ENCODE data around the gene E2F8. TPM values are rescaled to one million over a fixed set of nuclear protein-coding genes. Genes with fewer than 3 reads are reported as not detected.

E2F8 gene
- total RNA-seq, 1 experiment from 2014 or later = 19.5 TPM

GRCh38 chr11:19253817-19254216, 13.1 kb upstream of the E2F8 start:
- ChIA-PET POLR2A (ENCODE audit: low non-redundant PET) (no interaction called here), CTCF (no interaction called here)
- Histone ChIP-seq H3K27me3 (replicated peaks; ENCODE audit: insufficient read depth, low read depth, low read length, poor library complexity) (no peaks in the 10 kb centered on the region), H3K4me3 (ENCODE audit: low read depth, low read length, poor library complexity, severe bottlenecking) (no peak overlapping the region), H3K4me1 (ENCODE audit: insufficient read depth, low read length, poor library complexity, severe bottlenecking) (no peaks in the 10 kb centered on the region), H3K27ac (ENCODE audit: low read depth, low read length, poor library complexity, severe bottlenecking) (no peak overlapping the region), H3K9me3 (ENCODE audit: low read depth, low read length, poor library complexity, severe bottlenecking) (no peaks in the 10 kb centered on the region), H3K36me3 (ENCODE audit: insufficient read depth, low read length, poor library complexity, severe bottlenecking) (no peaks in the 10 kb centered on the region)
- intact Hi-C loops (cut with micrococcal nuclease; ENCODE audit: unreplicated experiment) = no loop called here
- BruUV-seq (replicated peaks) = no TSS peak
- no peak for DNase-seq (ENCODE audit: low spot score)
- no peak for TF ChIP-seq CTCF (conservative IDR thresholded peaks at IDR 0.05; ENCODE audit: low read depth, low read length)

DNA sequence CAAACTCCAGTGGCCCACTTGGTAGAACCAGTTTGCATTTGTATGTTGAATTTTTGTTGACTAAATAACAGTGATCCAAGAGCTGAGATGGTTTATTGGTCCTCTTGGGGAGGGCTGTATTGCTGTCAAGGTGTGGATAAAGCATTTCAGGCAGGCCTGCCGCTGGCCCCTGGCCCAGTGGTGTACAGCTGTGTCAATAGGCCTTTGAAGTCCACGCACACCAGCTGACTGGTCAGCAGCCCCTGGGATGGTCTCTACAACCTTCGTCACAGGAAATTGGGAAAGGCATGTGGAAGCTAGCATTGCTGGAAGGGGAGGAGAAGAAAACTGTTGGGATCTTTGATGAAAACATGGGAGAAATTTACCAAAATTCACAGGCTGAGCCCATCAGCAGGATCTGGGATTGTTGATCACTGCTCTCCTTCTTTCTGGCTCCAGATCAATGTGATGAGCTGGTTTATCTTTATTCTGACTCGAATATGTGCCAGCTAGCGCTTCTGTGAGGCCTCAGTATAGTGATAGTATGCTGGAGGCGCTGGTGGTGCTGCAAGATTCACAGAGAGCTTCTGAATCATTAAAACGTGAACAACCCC, 12.5 kb upstream of the E2F8 start:
- POLR2A ChIA-PET (ENCODE audit: low non-redundant PET) = no interaction called here

GRCh38 chr11:19252394-19253152, 11.8 kb upstream of the E2F8 start:
- no peaks in the 10 kb centered on the region for H3K4me1 ChIP-seq (ENCODE audit: insufficient read depth, low read length, poor library complexity, severe bottlenecking)
- no peaks in the 10 kb centered on the region for H3K9me3 ChIP-seq (ENCODE audit: low read depth, low read length, poor library complexity, severe bottlenecking)
- BruUV-seq (replicated peaks) = no TSS peak
- CTCF ChIA-PET = no interaction called here
- H3K4me3 ChIP-seq (ENCODE audit: low read depth, low read length, poor library complexity, severe bottlenecking) = no peak overlapping the region
- POLR2A ChIA-PET (ENCODE audit: low non-redundant PET) = no interaction called here
- TF ChIP-seq EZH2 (IDR thresholded peaks at IDR 0.05; ENCODE audit: borderline replicate concordance, low read depth, low read length, poor library complexity, severe bottlenecking) = no peak
- no peak for TF ChIP-seq CTCF (conservative IDR thresholded peaks at IDR 0.05; ENCODE audit: low read depth, low read length)
- no peak overlapping the region for H3K27ac ChIP-seq (ENCODE audit: low read depth, low read length, poor library complexity, severe bottlenecking)
- no peaks in the 10 kb centered on the region for H3K36me3 ChIP-seq (ENCODE audit: insufficient read depth, low read length, poor library complexity, severe bottlenecking)
- H3K27me3 ChIP-seq (replicated peaks; ENCODE audit: insufficient read depth, low read depth, low read length, poor library complexity) = no peaks in the 10 kb centered on the region
- no peak for DNase-seq (ENCODE audit: low spot score)
- intact Hi-C loops (cut with micrococcal nuclease; ENCODE audit: unreplicated experiment) = no loop called here

More for the DNA sequence above, 12.5 kb upstream of the E2F8 start:
- intact Hi-C loops (cut with micrococcal nuclease; ENCODE audit: unreplicated experiment) = no loop called here
- no peak overlapping the region for H3K4me3 ChIP-seq (ENCODE audit: low read depth, low read length, poor library complexity, severe bottlenecking)
- no peaks in the 10 kb centered on the region for H3K36me3 ChIP-seq (ENCODE audit: insufficient read depth, low read length, poor library complexity, severe bottlenecking)
- no peaks in the 10 kb centered on the region for H3K9me3 ChIP-seq (ENCODE audit: low read depth, low read length, poor library complexity, severe bottlenecking)
- H3K27me3 ChIP-seq (replicated peaks; ENCODE audit: insufficient read depth, low read depth, low read length, poor library complexity) = no peaks in the 10 kb centered on the region
- H3K4me1 ChIP-seq (ENCODE audit: insufficient read depth, low read length, poor library complexity, severe bottlenecking) = no peaks in the 10 kb centered on the region
- DNase-seq (ENCODE audit: low spot score) = no peak
- CTCF ChIA-PET = no interaction called here
- BruUV-seq (replicated peaks) = no TSS peak
- H3K27ac ChIP-seq (ENCODE audit: low read depth, low read length, poor library complexity, severe bottlenecking) = no peak overlapping the region
- TF ChIP-seq CTCF (conservative IDR thresholded peaks at IDR 0.05; ENCODE audit: low read depth, low read length) (no peak), EZH2 (IDR thresholded peaks at IDR 0.05; ENCODE audit: borderline replicate concordance, low read depth, low read length, poor library complexity, severe bottlenecking) (no peak)

Measured in A673 (cell line).